GM23338 (cell line): Measurements from ENCODE around the gene PSMB5. TPM values are rescaled to one million over a fixed set of nuclear protein-coding genes. Genes with fewer than 3 reads are reported as not detected.

Experiments used
- ATAC-seq: fragments of 200-7000 bp; cut with Tn5 transposase; 3 replicates; pipeline ENCODE4 v1.9.1; 2020
- DNase-seq: peaks from one replicate; pipeline ENCODE4 v3.0.0-alpha.2; 2015; ENCODE audit warnings: low spot score
- H2AFZ ChIP-seq: fragments of 200-600 bp; sonication (generic); 2 replicates; pipeline ENCODE4 v1.8.0; 2016; ENCODE audit warnings: antibody characterized with exemption, mild to moderate bottlenecking, moderate library complexity
- H3F3A ChIP-seq: fragments of 200-600 bp; sonication (generic); replicated peaks from 2 replicates; pipeline ENCODE4 v1.8.0; 2017; ENCODE audit warnings: antibody characterized with exemption, mixed run types, low read depth
- H3K27ac ChIP-seq: fragments of 200-600 bp; sonication (generic); 2 replicates; pipeline ENCODE4 v1.6.1; 2016; ENCODE audit warnings: low read depth
- H3K27me3 ChIP-seq: fragments of 200-600 bp; sonication (generic); 2 replicates; pipeline ENCODE4 v1.8.0; 2016; ENCODE audit warnings: mild to moderate bottlenecking, mixed run types, moderate library complexity; ENCODE audit not compliant: insufficient read depth
- H3K36me3 ChIP-seq: fragments of 200-600 bp; sonication (generic); 2 replicates; pipeline ENCODE4 v1.8.0; 2016; ENCODE audit warnings: mild to moderate bottlenecking; ENCODE audit not compliant: insufficient read depth
- H3K4me1 ChIP-seq: fragments of 200-600 bp; sonication (generic); 2 replicates; pipeline ENCODE4 v1.8.0; 2016; ENCODE audit warnings: mild to moderate bottlenecking, moderate library complexity; ENCODE audit not compliant: insufficient read depth
- H3K4me2 ChIP-seq: fragments of 200-600 bp; sonication (generic); 2 replicates; pipeline ENCODE4 v1.7.1; 2017; ENCODE audit warnings: mixed run types
- H3K4me3 ChIP-seq: fragments of 200-600 bp; sonication (generic); 2 replicates; pipeline ENCODE4 v1.6.1; 2016; ENCODE audit warnings: mixed run types
- H3K79me2 ChIP-seq: fragments of 200-600 bp; sonication (generic); replicated peaks from 2 replicates; pipeline ENCODE4 v1.8.0; 2017; ENCODE audit warnings: mild to moderate bottlenecking; ENCODE audit not compliant: insufficient read depth
- H3K9me2 ChIP-seq: fragments of 200-600 bp; sonication (generic); 2 replicates; pipeline ENCODE4 v1.8.0; 2017; ENCODE audit not compliant: insufficient read depth
- H4K20me1 ChIP-seq: fragments of 200-600 bp; sonication (generic); replicated peaks from 2 replicates; pipeline ENCODE4 v1.8.0; 2017; ENCODE audit warnings: mild to moderate bottlenecking; ENCODE audit not compliant: insufficient read depth
- H3K27ac Mint-ChIP-seq: 2 replicates; pipeline ENCODE4 v1.8.0; 2020; ENCODE audit warnings: inconsistent platforms, mild to moderate bottlenecking, moderate library complexity, mixed read lengths
- H3K27me3 Mint-ChIP-seq: 3 replicates; pipeline ENCODE4 v1.8.0; 2022; ENCODE audit warnings: low read depth, mild to moderate bottlenecking, moderate library complexity, mixed read lengths, inconsistent platforms; ENCODE audit not compliant: insufficient read depth, poor library complexity
- H3K36me3 Mint-ChIP-seq: 3 replicates; pipeline ENCODE4 v1.8.0; 2021; ENCODE audit warnings: low read depth, mild to moderate bottlenecking, inconsistent platforms, moderate library complexity, mixed read lengths
- H3K4me1 Mint-ChIP-seq: 3 replicates; pipeline ENCODE4 v1.8.0; 2020; ENCODE audit warnings: mild to moderate bottlenecking, inconsistent platforms, mixed read lengths
- H3K4me3 Mint-ChIP-seq: 3 replicates; pipeline ENCODE4 v1.8.0; 2021; ENCODE audit warnings: moderate library complexity, mild to moderate bottlenecking, inconsistent platforms, mixed read lengths
- H3K9me3 Mint-ChIP-seq: 3 replicates; pipeline ENCODE4 v1.8.0; 2020; ENCODE audit warnings: moderate library complexity, mild to moderate bottlenecking, inconsistent platforms, mixed read lengths
- CTCF ChIP-seq, 2 experiments: fragments of 200-600 bp in 1 of 2; sonication (generic) in 1 of 2; conservative IDR thresholded peaks; 2 replicates each; pipeline versions ENCODE4 v1.5.1 to v1.6.1; 2016 to 2017; ENCODE audit warnings: antibody characterized with exemption in 2 of 2, low read depth in 2 of 2, mild to moderate bottlenecking in 2 of 2, moderate library complexity in 1 of 2
- ETS1 ChIP-seq: IDR thresholded peaks from 2 replicates; pipeline ENCODE4 v1.6.1; 2016; ENCODE audit warnings: antibody characterized with exemption
- EZH2 ChIP-seq: fragments of 200-600 bp; sonication (generic); IDR thresholded peaks from one replicate; pipeline ENCODE4 v1.8.0; 2017; ENCODE audit warnings: antibody characterized with exemption, mild to moderate bottlenecking, low read depth; ENCODE audit not compliant: unreplicated experiment
- EZH2phosphoT487 ChIP-seq: fragments of 200-600 bp; sonication (generic); IDR thresholded peaks from one replicate; pipeline ENCODE4 v1.8.1; 2018; ENCODE audit warnings: antibody characterized with exemption; ENCODE audit not compliant: unreplicated experiment
- JUNB ChIP-seq: IDR thresholded peaks from one replicate; pipeline ENCODE4 v1.6.1; 2016; ENCODE audit warnings: antibody characterized with exemption; ENCODE audit not compliant: unreplicated experiment
- NANOG ChIP-seq: IDR thresholded peaks from 2 replicates; pipeline ENCODE4 v1.6.1; 2016; ENCODE audit warnings: antibody characterized with exemption, borderline replicate concordance
- STAT1 ChIP-seq: IDR thresholded peaks from one replicate; pipeline ENCODE4 v1.6.1; 2016; ENCODE audit warnings: antibody characterized with exemption; ENCODE audit not compliant: unreplicated experiment
- ZNF114 ChIP-seq: fragments of 250-450 bp; sonication (Bioruptor Pico); IDR thresholded peaks from 2 replicates; pipeline ENCODE4 v1.5.0; 2020; ENCODE audit warnings: mild to moderate bottlenecking, moderate library complexity
- ZNF331 ChIP-seq: fragments of 250-450 bp; sonication (Bioruptor Pico); IDR thresholded peaks from 2 replicates; pipeline ENCODE4 v1.5.0; 2020; ENCODE audit warnings: low read depth, mild to moderate bottlenecking, moderate library complexity
- ZNF462 ChIP-seq: fragments of 250-450 bp; sonication (Bioruptor Pico); IDR thresholded peaks from 2 replicates; pipeline ENCODE4 v1.5.0; 2020; ENCODE audit warnings: mild to moderate bottlenecking, moderate library complexity
- polyA plus RNA-seq: library from polyadenylated mRNA; unstranded; fragments of >200 nt; fragmentation: Nextera tagmentation; extraction: Ambion mirVana; gene quantifications from 2 replicates; pipeline ENCODE4 v1.2.1, GENCODE V29; 2016
- total RNA-seq: library from RNA; depleted of rRNA; stranded (reverse); fragments of >200 nt; shearing (Covaris generic); gene quantifications from 2 replicates; pipeline ENCODE4 v1.2.3, GENCODE V29; 2014

Gene PSMB5
- total and polyA plus RNA-seq, 2 experiments from 2014 or later: 265 to 341 TPM

GRCh38 chr14:23076785-23077408, 42.2 kb upstream of the PSMB5 start:
- Histone ChIP-seq H3F3A (peaks cover 40% of the 10 kb centered on the region), H3K4me3 (no peak overlapping the region), H3K27ac (no peak overlapping the region), H3K4me2 (no peak overlapping the region), H2AFZ (no peak overlapping the region), H3K9me2 (no peaks in the 10 kb centered on the region), H3K4me1 (peaks cover 10% of the 10 kb centered on the region), H3K79me2 (peaks cover 32% of the 10 kb centered on the region), H3K36me3 (peaks cover 75% of the 10 kb centered on the region), H3K27me3 (no peaks in the 10 kb centered on the region), H4K20me1 (peaks cover 18% of the 10 kb centered on the region)
- TF ChIP-seq NANOG (no peak), CTCF (conservative IDR thresholded peaks at IDR 0.05; ENCODE audit: low read depth in 2 of 2) (peak; percentile 62 to 78)
- Mint-ChIP-seq H3K4me1 (peaks cover 13% of the 10 kb centered on the region), H3K36me3 (peaks cover 94% of the 10 kb centered on the region), H3K27me3 (no peaks in the 10 kb centered on the region), H3K27ac (no peak overlapping the region), H3K9me3 (no peaks in the 10 kb centered on the region), H3K4me3 (no peak overlapping the region)
- DNase-seq (peak; percentile 74), ATAC-seq (peak; percentile 61)

- H3K27me3 Mint-ChIP-seq: peaks cover 7% of the 10 kb centered on the region
- ATAC-seq: no peak
- no peaks in the 10 kb centered on the region for H3K9me3 Mint-ChIP-seq
- no peak overlapping the region for H3K4me3 Mint-ChIP-seq
- no peak overlapping the region for H2AFZ ChIP-seq
- no peak overlapping the region for H3K27ac Mint-ChIP-seq
- peaks cover 56% of the 10 kb centered on the region for H3K36me3 ChIP-seq
- peaks cover 47% of the 10 kb centered on the region for H3K79me2 ChIP-seq
- H3K4me2 ChIP-seq: no peak overlapping the region
- H3K4me1 Mint-ChIP-seq: peaks cover 22% of the 10 kb centered on the region
- H3K27me3 ChIP-seq: no peaks in the 10 kb centered on the region
- H3K36me3 Mint-ChIP-seq: peaks cover 83% of the 10 kb centered on the region
- peaks cover 20% of the 10 kb centered on the region for H3K4me1 ChIP-seq
- DNase-seq: no peak
- peaks cover 42% of the 10 kb centered on the region for H3F3A ChIP-seq
- no peak overlapping the region for H3K4me3 ChIP-seq
- peaks cover 13% of the 10 kb centered on the region; the same call in 1 of the 2 replicates for H4K20me1 ChIP-seq
- no peaks in the 10 kb centered on the region for H3K9me2 ChIP-seq
- H3K27ac ChIP-seq: no peak overlapping the region
- TF ChIP-seq ETS1 (no peak), ZNF462 (CRISPR knock-in tag) (no peak), STAT1 (no peak), ZNF114 (CRISPR knock-in tag) (no peak), NANOG (no peak), JUNB (no peak), CTCF (conservative IDR thresholded peaks at IDR 0.05; ENCODE audit: low read depth in 2 of 2) (no peak), EZH2 (no peak), ZNF331 (CRISPR knock-in tag) (no peak), EZH2phosphoT487 (no peak)
Measured at GRCh38 chr14:23074906-23075305, 40.2 kb upstream of the PSMB5 start.
